Measurements from ENCODE around the gene AMH. TPM values are rescaled to one million over a fixed set of nuclear protein-coding genes. Genes with fewer than 3 reads are reported as not detected.

The AMH gene
- total and polyA plus RNA-seq, 2 of the 13 experiments (the other 11 are each of a cell fraction or from before 2014, with no cell fraction given): 0.03 to 0.18 TPM

DNA sequence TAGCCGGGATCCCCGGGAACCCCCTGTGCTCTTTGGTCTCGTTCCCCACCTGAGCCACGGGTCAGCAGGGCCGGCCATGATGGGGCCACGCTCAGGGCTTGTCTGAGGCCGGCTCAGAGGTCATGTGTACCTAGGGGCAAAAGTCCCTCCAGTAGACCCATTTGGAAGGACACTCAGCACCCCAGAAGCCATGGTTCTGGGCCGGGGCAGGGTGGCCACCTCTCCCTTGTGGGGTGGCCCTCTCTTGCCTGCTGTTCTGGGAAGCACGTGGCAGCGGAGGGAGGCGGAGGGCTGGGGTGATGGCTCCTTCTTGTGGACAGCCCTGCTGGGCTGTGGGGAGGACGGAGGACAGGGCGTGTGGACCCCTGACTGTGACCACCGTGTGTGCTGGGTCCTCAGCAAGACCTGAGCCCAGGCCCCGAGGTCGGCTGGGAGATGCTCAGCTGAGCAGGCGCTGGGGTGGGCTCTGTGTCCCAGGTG lies 39.3 kb downstream of the AMH start (continued):
- TF ChIP-seq, protein P1, sequence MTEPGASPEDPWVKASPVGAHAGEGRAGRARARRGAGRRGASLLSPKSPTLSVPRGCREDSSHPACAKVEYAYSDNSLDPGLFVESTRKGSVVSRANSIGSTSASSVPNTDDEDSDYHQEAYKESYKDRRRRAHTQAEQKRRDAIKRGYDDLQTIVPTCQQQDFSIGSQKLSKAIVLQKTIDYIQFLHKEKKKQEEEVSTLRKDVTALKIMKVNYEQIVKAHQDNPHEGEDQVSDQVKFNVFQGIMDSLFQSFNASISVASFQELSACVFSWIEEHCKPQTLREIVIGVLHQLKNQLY (CRISPR knock-in tag; IDR thresholded peaks at IDR 0.05): peak; percentile 57; the same call in 1 of the 2 replicates
- TF ChIP-seq MEIS2 (CRISPR knock-in tag; IDR thresholded peaks at IDR 0.05) (no peak), SMAD1 (CRISPR knock-in tag; IDR thresholded peaks at IDR 0.05; ENCODE audit: borderline replicate concordance, low read depth) (no peak), TCF12 (IDR thresholded peaks at IDR 0.05) (no peak), TCF12 (CRISPR knock-in tag; IDR thresholded peaks at IDR 0.05) (peak; percentile 24; the same call in 1 of the 2 replicates), ZNF619 (CRISPR knock-in tag; IDR thresholded peaks at IDR 0.05) (0 out of 2 replicates have a peak, but pooled peaks have one; percentile 16), YEATS4 (CRISPR knock-in tag; IDR thresholded peaks at IDR 0.05; ENCODE audit: borderline replicate concordance) (peak; percentile 58; the same call in 1 of the 2 replicates), ZNF121 (CRISPR knock-in tag; IDR thresholded peaks at IDR 0.05) (no peak), ARNT2 (CRISPR knock-in tag; IDR thresholded peaks at IDR 0.05; ENCODE audit: low read depth) (no peak), ZNF382 (CRISPR knock-in tag; IDR thresholded peaks at IDR 0.05; ENCODE audit: borderline replicate concordance) (no peak), ZNF792 (CRISPR knock-in tag; IDR thresholded peaks at IDR 0.05) (no peak), ARNTL (CRISPR knock-in tag; IDR thresholded peaks at IDR 0.05) (peak; percentile 40; the same call in 1 of the 2 replicates), HDAC2 (CRISPR knock-in tag; IDR thresholded peaks at IDR 0.05) (peak; percentile 28; the same call in 1 of the 2 replicates), ZNF543 (CRISPR knock-in tag; IDR thresholded peaks at IDR 0.05) (peak; percentile 36; the same call in 1 of the 2 replicates), ZNF550 (CRISPR knock-in tag; IDR thresholded peaks at IDR 0.05; ENCODE audit: borderline replicate concordance) (no peak), RBM22 (optimal IDR thresholded peaks at IDR 0.05; ENCODE audit: low read length) (no peak), MTA1 (CRISPR knock-in tag; IDR thresholded peaks at IDR 0.05; ENCODE audit: borderline replicate concordance) (peak; percentile 74; the same call in 1 of the 2 replicates), ZNF235 (CRISPR knock-in tag; IDR thresholded peaks at IDR 0.05; ENCODE audit: borderline replicate concordance) (0 out of 2 replicates have a peak, but pooled peaks have one; percentile 21), ZNF614 (CRISPR knock-in tag; IDR thresholded peaks at IDR 0.05; ENCODE audit: borderline replicate concordance) (no peak), ZNF260 (CRISPR knock-in tag; IDR thresholded peaks at IDR 0.05; ENCODE audit: borderline replicate concordance, low read depth) (no peak), KDM6A (CRISPR knock-in tag; IDR thresholded peaks at IDR 0.05; ENCODE audit: low read depth) (peak; percentile 60; the same call in 1 of the 2 replicates), ZNF572 (CRISPR knock-in tag; IDR thresholded peaks at IDR 0.05) (peak; percentile 25; the same call in 1 of the 2 replicates)
- TF ChIP-seq, protein P2, sequence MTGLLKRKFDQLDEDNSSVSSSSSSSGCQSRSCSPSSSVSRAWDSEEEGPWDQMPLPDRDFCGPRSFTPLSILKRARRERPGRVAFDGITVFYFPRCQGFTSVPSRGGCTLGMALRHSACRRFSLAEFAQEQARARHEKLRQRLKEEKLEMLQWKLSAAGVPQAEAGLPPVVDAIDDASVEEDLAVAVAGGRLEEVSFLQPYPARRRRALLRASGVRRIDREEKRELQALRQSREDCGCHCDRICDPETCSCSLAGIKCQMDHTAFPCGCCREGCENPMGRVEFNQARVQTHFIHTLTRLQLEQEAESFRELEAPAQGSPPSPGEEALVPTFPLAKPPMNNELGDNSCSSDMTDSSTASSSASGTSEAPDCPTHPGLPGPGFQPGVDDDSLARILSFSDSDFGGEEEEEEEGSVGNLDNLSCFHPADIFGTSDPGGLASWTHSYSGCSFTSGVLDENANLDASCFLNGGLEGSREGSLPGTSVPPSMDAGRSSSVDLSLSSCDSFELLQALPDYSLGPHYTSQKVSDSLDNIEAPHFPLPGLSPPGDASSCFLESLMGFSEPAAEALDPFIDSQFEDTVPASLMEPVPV (CRISPR knock-in tag; IDR thresholded peaks at IDR 0.05): peak; percentile 41; the same call in 1 of the 2 replicates
- TF ChIP-seq, protein P3, sequence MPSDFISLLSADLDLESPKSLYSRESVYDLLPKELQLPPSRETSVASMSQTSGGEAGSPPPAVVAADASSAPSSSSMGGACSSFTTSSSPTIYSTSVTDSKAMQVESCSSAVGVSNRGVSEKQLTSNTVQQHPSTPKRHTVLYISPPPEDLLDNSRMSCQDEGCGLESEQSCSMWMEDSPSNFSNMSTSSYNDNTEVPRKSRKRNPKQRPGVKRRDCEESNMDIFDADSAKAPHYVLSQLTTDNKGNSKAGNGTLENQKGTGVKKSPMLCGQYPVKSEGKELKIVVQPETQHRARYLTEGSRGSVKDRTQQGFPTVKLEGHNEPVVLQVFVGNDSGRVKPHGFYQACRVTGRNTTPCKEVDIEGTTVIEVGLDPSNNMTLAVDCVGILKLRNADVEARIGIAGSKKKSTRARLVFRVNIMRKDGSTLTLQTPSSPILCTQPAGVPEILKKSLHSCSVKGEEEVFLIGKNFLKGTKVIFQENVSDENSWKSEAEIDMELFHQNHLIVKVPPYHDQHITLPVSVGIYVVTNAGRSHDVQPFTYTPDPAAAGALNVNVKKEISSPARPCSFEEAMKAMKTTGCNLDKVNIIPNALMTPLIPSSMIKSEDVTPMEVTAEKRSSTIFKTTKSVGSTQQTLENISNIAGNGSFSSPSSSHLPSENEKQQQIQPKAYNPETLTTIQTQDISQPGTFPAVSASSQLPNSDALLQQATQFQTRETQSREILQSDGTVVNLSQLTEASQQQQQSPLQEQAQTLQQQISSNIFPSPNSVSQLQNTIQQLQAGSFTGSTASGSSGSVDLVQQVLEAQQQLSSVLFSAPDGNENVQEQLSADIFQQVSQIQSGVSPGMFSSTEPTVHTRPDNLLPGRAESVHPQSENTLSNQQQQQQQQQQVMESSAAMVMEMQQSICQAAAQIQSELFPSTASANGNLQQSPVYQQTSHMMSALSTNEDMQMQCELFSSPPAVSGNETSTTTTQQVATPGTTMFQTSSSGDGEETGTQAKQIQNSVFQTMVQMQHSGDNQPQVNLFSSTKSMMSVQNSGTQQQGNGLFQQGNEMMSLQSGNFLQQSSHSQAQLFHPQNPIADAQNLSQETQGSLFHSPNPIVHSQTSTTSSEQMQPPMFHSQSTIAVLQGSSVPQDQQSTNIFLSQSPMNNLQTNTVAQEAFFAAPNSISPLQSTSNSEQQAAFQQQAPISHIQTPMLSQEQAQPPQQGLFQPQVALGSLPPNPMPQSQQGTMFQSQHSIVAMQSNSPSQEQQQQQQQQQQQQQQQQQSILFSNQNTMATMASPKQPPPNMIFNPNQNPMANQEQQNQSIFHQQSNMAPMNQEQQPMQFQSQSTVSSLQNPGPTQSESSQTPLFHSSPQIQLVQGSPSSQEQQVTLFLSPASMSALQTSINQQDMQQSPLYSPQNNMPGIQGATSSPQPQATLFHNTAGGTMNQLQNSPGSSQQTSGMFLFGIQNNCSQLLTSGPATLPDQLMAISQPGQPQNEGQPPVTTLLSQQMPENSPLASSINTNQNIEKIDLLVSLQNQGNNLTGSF (CRISPR knock-in tag; IDR thresholded peaks at IDR 0.05): no peak

Measured in HepG2 (cell line).